ENCODE results near the gene TEX28.

The TEX28 gene

GRCh38 chrX:154310616-154311536, 16.0 kb upstream of the TEX28 start:
- no peak for DNase-seq (ENCODE audit: low spot score)
- Histone ChIP-seq H3K9me3 (ENCODE audit: severe bottlenecking) (no peaks in the 10 kb centered on the region), H3K4me1 (ENCODE audit: insufficient read depth, poor library complexity, severe bottlenecking) (no peaks in the 10 kb centered on the region), H3K27ac (ENCODE audit: poor library complexity, severe bottlenecking) (no peak overlapping the region), H3K36me3 (ENCODE audit: low read depth) (no peaks in the 10 kb centered on the region), H3K4me3 (ENCODE audit: severe bottlenecking) (no peak overlapping the region), H3K27me3 (ENCODE audit: insufficient read depth, poor library complexity, severe bottlenecking) (no peaks in the 10 kb centered on the region)
- no peak for ATAC-seq (ENCODE audit: low read depth)
- no peak for TF ChIP-seq CTCF (IDR thresholded peaks at IDR 0.05; ENCODE audit: poor library complexity, severe bottlenecking)

GRCh38 chrX:154309041-154309775, 14.3 kb upstream of the TEX28 start:
- TF ChIP-seq CTCF (IDR thresholded peaks at IDR 0.05; ENCODE audit: poor library complexity, severe bottlenecking): no peak
- no peaks in the 10 kb centered on the region for H3K27me3 ChIP-seq (ENCODE audit: insufficient read depth, poor library complexity, severe bottlenecking)
- no peaks in the 10 kb centered on the region for H3K4me1 ChIP-seq (ENCODE audit: insufficient read depth, poor library complexity, severe bottlenecking)
- ATAC-seq (ENCODE audit: low read depth): no peak
- H3K4me3 ChIP-seq (ENCODE audit: severe bottlenecking): no peak overlapping the region
- no peaks in the 10 kb centered on the region for H3K9me3 ChIP-seq (ENCODE audit: severe bottlenecking)
- H3K36me3 ChIP-seq (ENCODE audit: low read depth): no peaks in the 10 kb centered on the region
- no peak for DNase-seq (ENCODE audit: low spot score)
- H3K27ac ChIP-seq (ENCODE audit: poor library complexity, severe bottlenecking): no peak overlapping the region

GRCh38 chrX:154308108-154308946, 13.4 kb upstream of the TEX28 start:
- DNase-seq (ENCODE audit: low spot score) (no peak), ATAC-seq (ENCODE audit: low read depth) (no peak)
- no peaks in the 10 kb centered on the region for H3K36me3 ChIP-seq (ENCODE audit: low read depth)
- H3K9me3 ChIP-seq (ENCODE audit: severe bottlenecking): no peaks in the 10 kb centered on the region
- H3K4me1 ChIP-seq (ENCODE audit: insufficient read depth, poor library complexity, severe bottlenecking): no peaks in the 10 kb centered on the region
- H3K27me3 ChIP-seq (ENCODE audit: insufficient read depth, poor library complexity, severe bottlenecking): no peaks in the 10 kb centered on the region
- H3K4me3 ChIP-seq (ENCODE audit: severe bottlenecking): no peak overlapping the region
- peak; percentile 48 for TF ChIP-seq CTCF (IDR thresholded peaks at IDR 0.05; ENCODE audit: poor library complexity, severe bottlenecking)
- no peak overlapping the region for H3K27ac ChIP-seq (ENCODE audit: poor library complexity, severe bottlenecking)

- Histone ChIP-seq H3K9me3 (ENCODE audit: severe bottlenecking) (no peaks in the 10 kb centered on the region), H3K27me3 (ENCODE audit: insufficient read depth, poor library complexity, severe bottlenecking) (no peaks in the 10 kb centered on the region)
Measured at GRCh38 chrX:154307202-154307601, 12.3 kb upstream of the TEX28 start.

More at GRCh38 chrX:154307202-154307601, 12.3 kb upstream of the TEX28 start:
- Histone ChIP-seq H3K36me3 (ENCODE audit: low read depth) (no peaks in the 10 kb centered on the region), H3K27ac (ENCODE audit: poor library complexity, severe bottlenecking) (no peak overlapping the region), H3K4me3 (ENCODE audit: severe bottlenecking) (no peak overlapping the region), H3K4me1 (ENCODE audit: insufficient read depth, poor library complexity, severe bottlenecking) (no peaks in the 10 kb centered on the region)
- ATAC-seq (ENCODE audit: low read depth) (no peak), DNase-seq (ENCODE audit: low spot score) (no peak)
- no peak for TF ChIP-seq CTCF (IDR thresholded peaks at IDR 0.05; ENCODE audit: poor library complexity, severe bottlenecking)

All from RWPE2 (cell line).